ENCODE measurements around the gene FAM118B. TPM values are rescaled to one million over a fixed set of nuclear protein-coding genes. Genes with fewer than 3 reads are reported as not detected.

The FAM118B gene
- total and polyA plus RNA-seq, 2 of the 8 experiments (the other 6 are each of a cell fraction or from before 2014, with no cell fraction given): 25.3 to 48.3 TPM

DNA sequence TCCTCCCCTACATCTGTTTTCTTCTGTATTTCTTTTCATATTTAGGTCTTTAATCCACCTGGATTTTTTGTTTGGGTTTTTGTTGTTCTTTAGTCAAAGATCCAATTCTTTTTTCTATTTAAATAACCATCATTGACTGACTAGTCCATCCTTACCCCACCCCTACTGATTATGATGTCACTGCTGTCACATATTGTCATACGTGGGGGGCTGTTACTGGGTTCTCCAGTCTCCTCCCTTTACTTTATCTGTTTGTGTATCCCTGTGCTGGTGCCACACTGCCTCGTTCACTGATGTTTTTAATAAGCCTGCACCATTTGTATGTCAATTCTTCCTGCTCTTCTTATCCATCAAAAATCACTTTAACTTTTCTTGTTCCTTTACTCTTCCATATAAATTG lies 85.4 kb downstream of the FAM118B start:
- Histone ChIP-seq H2BK5ac (ENCODE audit: low read depth, low read length) (no peak overlapping the region), H3K4me3 (ENCODE audit: extremely low read depth in 1 of 4, insufficient read depth in 2 of 4, low read depth in 3 of 4, low read length in 4 of 4) (no peak overlapping the region), H4K8ac (ENCODE audit: extremely low read depth, insufficient read depth, low read length) (no peak overlapping the region), H2BK12ac (ENCODE audit: low read depth, low read length) (no peak overlapping the region), H3K14ac (ENCODE audit: insufficient read length) (no peak overlapping the region), H3K9me3 (ENCODE audit: insufficient read depth in 2 of 2, low read depth in 1 of 2, low read length in 1 of 2) (no peaks in the 10 kb centered on the region), H3K4me1 (replicated peaks in 1 of 4; ENCODE audit: control insufficient read depth in 3 of 4, insufficient read depth in 4 of 4, low read length in 3 of 4) (no peaks in the 10 kb centered on the region), H3K9ac (replicated peaks in 1 of 4; ENCODE audit: extremely low read depth in 1 of 4, low read depth in 3 of 4, low read length in 3 of 4) (no peak overlapping the region), H4K20me1 (replicated peaks in 1 of 2; ENCODE audit: control insufficient read depth in 1 of 2, insufficient read depth in 2 of 2, low read length in 2 of 2) (peaks cover 0 to 9% of the 10 kb centered on the region in 2 experiments), H3K4ac (replicated peaks; ENCODE audit: insufficient read length, low read depth, low read length) (no peak overlapping the region), H3K23me2 (ENCODE audit: low read depth, low read length) (no peaks in the 10 kb centered on the region), H3K18ac (ENCODE audit: extremely low read depth, low read length) (no peak overlapping the region), H3K27me3 (replicated peaks in 1 of 4; ENCODE audit: control insufficient read depth in 3 of 4, extremely low read depth in 1 of 4, insufficient read depth in 3 of 4, low read length in 3 of 4) (no peaks in the 10 kb centered on the region), H2BK120ac (replicated peaks; ENCODE audit: low read depth, low read length) (no peak overlapping the region), H2AFZ (ENCODE audit: low read length) (no peak overlapping the region), H2BK20ac (ENCODE audit: low read length) (no peak overlapping the region), H4K91ac (replicated peaks; ENCODE audit: insufficient read length, low read length) (no peak overlapping the region), H3K4me2 (ENCODE audit: insufficient read depth in 1 of 2, low read depth in 2 of 2, low read length in 2 of 2) (no peak overlapping the region), H4K5ac (ENCODE audit: insufficient read length, low read depth, low read length) (no peak overlapping the region), H2BK15ac (ENCODE audit: low read length) (no peak overlapping the region), H3K27ac (ENCODE audit: low read depth, low read length) (no peak overlapping the region), H3K36me3 (ENCODE audit: control insufficient read depth in 2 of 4, insufficient read depth in 4 of 4, low read length in 3 of 4) (peaks cover 2 to 10% (median 8%) of the 10 kb centered on the region in 4 experiments; a peak in 6 of 8 replicates), H3K79me2 (ENCODE audit: control insufficient read depth in 1 of 2, insufficient read depth in 2 of 2, low read length in 2 of 2) (no peaks in the 10 kb centered on the region), H2AK5ac (ENCODE audit: low read depth, low read length) (no peak overlapping the region), H3K79me1 (ENCODE audit: low read depth, low read length) (no peaks in the 10 kb centered on the region), H3K56ac (replicated peaks; ENCODE audit: insufficient read length, low read depth, low read length) (no peak overlapping the region), H3K23ac (ENCODE audit: insufficient read length) (no peak overlapping the region)
- ChIA-PET CTCF (ENCODE audit: partially characterized antibody) (no interaction called here), POLR2A (ENCODE audit: partially characterized antibody) (no interaction called here)
- TF ChIP-seq YY1 (IDR thresholded peaks at IDR 0.05; ENCODE audit: low read depth, low read length) (no peak), POLR2A (IDR thresholded peaks at IDR 0.05; ENCODE audit: control extremely low read depth in 1 of 2, low read depth in 2 of 2, low read length in 2 of 2) (no peak), SIN3A (conservative IDR thresholded peaks at IDR 0.05 in 1 of 2, IDR thresholded peaks at IDR 0.05 in 1 of 2; ENCODE audit: low read depth in 1 of 2, low read length in 2 of 2) (no peak), TBP (IDR thresholded peaks at IDR 0.05; ENCODE audit: low read depth, low read length) (no peak)
- FAIRE-seq (no peak), DNase-seq (ENCODE audit: low read depth in 1 of 2, low spot score in 2 of 2) (no peak)
- whole genome bisulfite sequencing, 2 experiments (ENCODE audit: extremely low coverage in 1 of 2, insufficient coverage in 1 of 2, insufficient read length in 1 of 2, insufficient replicate concordance in 2 of 2, low coverage in 1 of 2, low lambda C conversion rate in 2 of 2, missing lambda C conversion rate in 1 of 2): 84% methylated on average over 2 of the region's 2 CpGs; no CpG with 5 or more reads in 1 of the 2 experiments
